HEK293 (cell line): ENCODE data around the gene HS3ST5.

Experiments
- CTCF ChIA-PET: fragments of 350-600 bp; formaldehyde crosslinking; extraction: SDS; loops from one replicate; lab custom pipeline; 2021; ENCODE audit warnings: antibody characterized with exemption; lab: Yijun Ruan, JAX
- POLR2A ChIA-PET: fragments of 300-600 bp; formaldehyde crosslinking; extraction: SDS; loops from one replicate; lab custom pipeline; 2020; ENCODE audit warnings: antibody characterized with exemption, inconsistent platforms; lab: Yijun Ruan, JAX
- H3K27ac ChIP-seq: fragments of 200-500 bp; sonication (Bioruptor generic); 2 replicates; pipeline ENCODE4 v1.5.1; 2014; ENCODE audit warnings: low read depth, low read length, control low read depth, inconsistent platforms; ENCODE audit errors: extremely low read depth
- H3K36me3 ChIP-seq, 2 experiments: fragments of 200-500 bp in 1 of 2; sonication (Bioruptor generic) in 1 of 2; 1 replicate in 1 of 2; 2 replicates in 1 of 2; pipeline ENCODE4 v1.5.1; 2014 to 2017; ENCODE audit warnings: inconsistent platforms in 2 of 2, low read length in 2 of 2; ENCODE audit not compliant: control insufficient read depth in 2 of 2, insufficient read depth in 1 of 2
- H3K4me1 ChIP-seq: fragments of 200-500 bp; sonication (Bioruptor generic); 2 replicates; pipeline ENCODE4 v1.5.1; 2014; ENCODE audit warnings: mild to moderate bottlenecking, low read length, inconsistent platforms; ENCODE audit not compliant: control insufficient read depth, insufficient read depth
- H3K4me3 ChIP-seq: 2 replicates; pipeline ENCODE4 v1.5.1; 2011; ENCODE audit warnings: low read depth, mild to moderate bottlenecking, control low read depth, low read length, moderate library complexity
- H3K9me3 ChIP-seq: fragments of 200-500 bp; sonication (Bioruptor generic); 2 replicates; pipeline ENCODE4 v1.5.1; 2014; ENCODE audit warnings: low read depth, low read length, inconsistent platforms; ENCODE audit not compliant: control insufficient read depth, insufficient read depth
- HOXA7 ChIP-seq: sonication (generic); formaldehyde crosslinking; IDR thresholded peaks from 2 replicates; pipeline ENCODE4 v1.8.1; 2022; ENCODE audit warnings: missing genetic modification reagents, borderline replicate concordance
- MZF1 ChIP-seq: fragments of 450-650 bp; formaldehyde crosslinking; IDR thresholded peaks from 2 replicates; pipeline ENCODE4 v1.5.1; 2017; ENCODE audit warnings: missing biosample characterization, missing genetic modification characterization, borderline replicate concordance
- SCRT1 ChIP-seq: fragments of 450-650 bp; formaldehyde crosslinking; IDR thresholded peaks from 2 replicates; pipeline ENCODE4 v1.5.1; 2016; ENCODE audit warnings: missing biosample characterization, missing genetic modification characterization, borderline replicate concordance
- TCF7L2 ChIP-seq: IDR thresholded peaks from 2 replicates; pipeline ENCODE4 v1.6.1; 2011; ENCODE audit warnings: low read depth, mild to moderate bottlenecking, inconsistent platforms, low read length, moderate library complexity, borderline replicate concordance
- ZFP37 ChIP-seq: fragments of 450-650 bp; formaldehyde crosslinking; IDR thresholded peaks from 2 replicates; pipeline ENCODE4 v1.5.1; 2016; ENCODE audit warnings: missing biosample characterization, missing genetic modification characterization
- ZNF114 ChIP-seq: fragments of 450-650 bp; formaldehyde crosslinking; IDR thresholded peaks from 2 replicates; pipeline ENCODE4 v1.5.0; 2017; ENCODE audit warnings: missing biosample characterization, missing genetic modification characterization
- ZNF174 ChIP-seq: fragments of 450-650 bp; formaldehyde crosslinking; IDR thresholded peaks from 2 replicates; pipeline ENCODE4 v1.5.0; 2017; ENCODE audit warnings: missing biosample characterization, mild to moderate bottlenecking, missing genetic modification characterization
- ZNF23 ChIP-seq: fragments of 450-650 bp; formaldehyde crosslinking; IDR thresholded peaks from 2 replicates; pipeline ENCODE4 v1.5.1; 2016; ENCODE audit warnings: missing biosample characterization, missing genetic modification characterization, borderline replicate concordance
- ZNF335 ChIP-seq: fragments of 450-650 bp; formaldehyde crosslinking; conservative IDR thresholded peaks from 2 replicates; pipeline ENCODE4 v1.5.1; 2016; ENCODE audit warnings: missing biosample characterization, missing genetic modification characterization
- ZNF366 ChIP-seq: fragments of 450-650 bp; formaldehyde crosslinking; conservative IDR thresholded peaks from 2 replicates; pipeline ENCODE4 v1.5.1; 2016; ENCODE audit warnings: missing biosample characterization, missing genetic modification characterization
- ZNF426 ChIP-seq: fragments of 450-650 bp; formaldehyde crosslinking; IDR thresholded peaks from 2 replicates; pipeline ENCODE4 v1.5.1; 2017; ENCODE audit warnings: missing biosample characterization, missing genetic modification characterization, mild to moderate bottlenecking, inconsistent platforms, moderate library complexity
- ZNF654 ChIP-seq: fragments of 450-650 bp; formaldehyde crosslinking; IDR thresholded peaks from 2 replicates; pipeline ENCODE4 v1.5.1; 2016; ENCODE audit warnings: low read depth, missing biosample characterization, missing genetic modification characterization
- ZNF658 ChIP-seq: fragments of 450-650 bp; formaldehyde crosslinking; IDR thresholded peaks from 2 replicates; pipeline ENCODE4; 2016; ENCODE audit warnings: missing biosample characterization, missing genetic modification characterization
- ZNF701 ChIP-seq: fragments of 450-650 bp; formaldehyde crosslinking; IDR thresholded peaks from 2 replicates; pipeline ENCODE4 v1.5.1; 2016; ENCODE audit warnings: missing biosample characterization, missing genetic modification characterization
- ZNF791 ChIP-seq: fragments of 450-650 bp; formaldehyde crosslinking; IDR thresholded peaks from 2 replicates; pipeline ENCODE4 v1.5.1; 2016; ENCODE audit warnings: missing biosample characterization, missing genetic modification characterization
- ZNF792 ChIP-seq: fragments of 450-650 bp; formaldehyde crosslinking; IDR thresholded peaks from 2 replicates; pipeline ENCODE4 v1.5.1; 2016; ENCODE audit warnings: missing biosample characterization, missing genetic modification characterization
- ZNF837 ChIP-seq: fragments of 450-650 bp; formaldehyde crosslinking; IDR thresholded peaks from 2 replicates; pipeline ENCODE4 v1.5.1; 2016; ENCODE audit warnings: missing biosample characterization, missing genetic modification characterization
- TF ChIP-seq, protein P1 (sequence below): fragments of 450-650 bp; formaldehyde crosslinking; IDR thresholded peaks from 2 replicates; pipeline ENCODE4 v1.5.1; 2016; ENCODE audit warnings: missing biosample characterization, missing genetic modification characterization, borderline replicate concordance
- TF ChIP-seq, protein P2 (sequence below): fragments of 450-650 bp; formaldehyde crosslinking; IDR thresholded peaks from 2 replicates; pipeline ENCODE4 v1.5.1; 2016; ENCODE audit warnings: missing biosample characterization, missing genetic modification characterization
- TF ChIP-seq, protein P3 (sequence below): fragments of 450-650 bp; formaldehyde crosslinking; IDR thresholded peaks from 2 replicates; pipeline ENCODE4 v1.5.1; 2016; ENCODE audit warnings: missing biosample characterization, missing genetic modification characterization, borderline replicate concordance

Gene HS3ST5

DNA sequence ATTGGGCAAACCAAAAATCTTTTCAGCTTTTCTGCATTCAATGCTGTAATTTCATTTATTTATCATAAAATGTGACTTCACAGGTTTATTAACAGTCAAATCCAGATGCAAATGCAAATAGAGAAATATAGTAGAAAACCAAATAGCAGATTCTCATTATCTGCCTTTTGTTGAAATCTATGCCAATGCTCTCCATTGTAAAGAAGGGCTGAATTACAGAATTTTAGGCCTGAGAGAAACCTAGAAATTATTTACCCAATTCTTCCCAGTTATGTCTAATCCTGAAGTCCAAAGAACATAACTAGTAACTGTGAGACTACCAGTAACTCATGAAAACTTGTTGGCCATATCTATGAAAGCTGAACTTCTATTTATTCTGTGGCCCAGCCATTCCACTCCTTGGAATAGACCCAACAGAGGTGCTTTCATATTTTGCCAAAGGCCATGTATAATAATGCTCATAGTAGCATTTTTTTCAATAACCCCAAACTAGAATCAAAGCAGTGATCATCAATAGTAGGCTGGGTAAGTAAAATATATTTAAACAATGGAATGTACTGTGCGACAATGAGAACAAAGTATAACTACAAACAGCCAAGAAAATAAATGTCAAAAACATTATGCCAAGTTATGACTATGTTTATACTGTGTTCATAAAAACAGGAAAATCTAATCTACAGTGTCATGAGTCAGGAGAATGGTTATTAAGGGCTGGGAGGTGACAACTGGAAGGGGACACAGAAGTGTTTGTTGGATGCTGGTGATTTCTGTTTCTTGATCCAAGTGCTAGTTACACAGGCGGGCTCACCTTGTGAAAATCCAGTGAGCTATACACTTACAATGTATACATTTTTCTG is 183.8 kb downstream of the HS3ST5 start:
- H3K4me1 ChIP-seq, result no peaks in the 10 kb centered on the region
- POLR2A ChIA-PET, result no interaction called here
- no peaks in the 10 kb centered on the region for H3K36me3 ChIP-seq
- CTCF ChIA-PET, result interaction anchor here (0.7 kb wide), 2 partner anchors 104 to 169 kb away, joined by 3 to 4 read pairs; no protein-coding TSS in a partner anchor
- TF ChIP-seq ZNF366 (tag by site-specific recombination), result no peak
- TF ChIP-seq ZNF426 (tag by site-specific recombination), result no peak
- no peak for TF ChIP-seq ZNF658 (tag by site-specific recombination)
- no peak for TF ChIP-seq ZNF654 (tag by site-specific recombination)
- TF ChIP-seq TCF7L2, result no peak
- no peak for TF ChIP-seq ZNF174 (tag by site-specific recombination)
- TF ChIP-seq SCRT1, result no peak
- no peak for TF ChIP-seq ZNF23 (tag by site-specific recombination)
- no peak overlapping the region for H3K27ac ChIP-seq
- H3K9me3 ChIP-seq, result no peaks in the 10 kb centered on the region
- no peak overlapping the region for H3K4me3 ChIP-seq

DNA sequence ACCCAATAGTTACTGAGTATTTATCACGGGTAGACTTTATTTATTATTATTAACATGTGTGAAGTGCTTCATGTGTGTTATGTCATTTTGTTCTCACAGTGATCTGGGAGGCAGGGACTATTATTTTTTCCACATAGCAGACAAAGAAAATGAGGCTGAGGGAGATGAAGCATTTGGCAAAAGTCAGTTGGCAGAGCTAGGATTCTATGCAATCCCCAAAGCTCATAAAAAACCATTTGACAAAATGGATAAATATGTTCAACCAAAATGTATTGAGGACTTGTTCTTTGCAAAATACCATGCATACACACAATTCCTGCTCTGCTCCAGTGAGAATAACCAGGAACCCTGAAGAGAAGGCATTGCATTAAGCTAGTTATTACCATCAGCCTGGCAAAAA is 184.4 kb downstream of the HS3ST5 start:
- H3K9me3 ChIP-seq, result no peaks in the 10 kb centered on the region
- no peaks in the 10 kb centered on the region for H3K36me3 ChIP-seq
- TF ChIP-seq ZNF792 (tag by site-specific recombination) (no peak), MZF1 (tag by site-specific recombination) (no peak), ZNF335 (no peak), ZFP37 (tag by site-specific recombination) (no peak), ZNF837 (no peak), ZNF701 (tag by site-specific recombination) (no peak), ZNF114 (tag by site-specific recombination) (no peak), ZNF426 (tag by site-specific recombination) (no peak), ZNF791 (tag by site-specific recombination) (no peak), HOXA7 (CRISPR knock-in tag) (no peak), ZNF658 (tag by site-specific recombination) (no peak)
- TF ChIP-seq, protein P1, sequence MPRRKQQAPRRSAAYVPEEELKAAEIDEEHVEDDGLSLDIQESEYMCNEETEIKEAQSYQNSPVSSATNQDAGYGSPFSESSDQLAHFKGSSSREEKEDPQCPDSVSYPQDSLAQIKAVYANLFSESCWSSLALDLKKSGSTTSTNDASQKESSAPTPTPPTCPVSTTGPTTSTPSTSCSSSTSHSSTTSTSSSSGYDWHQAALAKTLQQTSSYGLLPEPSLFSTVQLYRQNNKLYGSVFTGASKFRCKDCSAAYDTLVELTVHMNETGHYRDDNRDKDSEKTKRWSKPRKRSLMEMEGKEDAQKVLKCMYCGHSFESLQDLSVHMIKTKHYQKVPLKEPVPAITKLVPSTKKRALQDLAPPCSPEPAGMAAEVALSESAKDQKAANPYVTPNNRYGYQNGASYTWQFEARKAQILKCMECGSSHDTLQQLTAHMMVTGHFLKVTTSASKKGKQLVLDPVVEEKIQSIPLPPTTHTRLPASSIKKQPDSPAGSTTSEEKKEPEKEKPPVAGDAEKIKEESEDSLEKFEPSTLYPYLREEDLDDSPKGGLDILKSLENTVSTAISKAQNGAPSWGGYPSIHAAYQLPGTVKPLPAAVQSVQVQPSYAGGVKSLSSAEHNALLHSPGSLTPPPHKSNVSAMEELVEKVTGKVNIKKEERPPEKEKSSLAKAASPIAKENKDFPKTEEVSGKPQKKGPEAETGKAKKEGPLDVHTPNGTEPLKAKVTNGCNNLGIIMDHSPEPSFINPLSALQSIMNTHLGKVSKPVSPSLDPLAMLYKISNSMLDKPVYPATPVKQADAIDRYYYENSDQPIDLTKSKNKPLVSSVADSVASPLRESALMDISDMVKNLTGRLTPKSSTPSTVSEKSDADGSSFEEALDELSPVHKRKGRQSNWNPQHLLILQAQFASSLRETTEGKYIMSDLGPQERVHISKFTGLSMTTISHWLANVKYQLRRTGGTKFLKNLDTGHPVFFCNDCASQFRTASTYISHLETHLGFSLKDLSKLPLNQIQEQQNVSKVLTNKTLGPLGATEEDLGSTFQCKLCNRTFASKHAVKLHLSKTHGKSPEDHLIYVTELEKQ (tag by site-specific recombination), result no peak
- TF ChIP-seq, protein P2, sequence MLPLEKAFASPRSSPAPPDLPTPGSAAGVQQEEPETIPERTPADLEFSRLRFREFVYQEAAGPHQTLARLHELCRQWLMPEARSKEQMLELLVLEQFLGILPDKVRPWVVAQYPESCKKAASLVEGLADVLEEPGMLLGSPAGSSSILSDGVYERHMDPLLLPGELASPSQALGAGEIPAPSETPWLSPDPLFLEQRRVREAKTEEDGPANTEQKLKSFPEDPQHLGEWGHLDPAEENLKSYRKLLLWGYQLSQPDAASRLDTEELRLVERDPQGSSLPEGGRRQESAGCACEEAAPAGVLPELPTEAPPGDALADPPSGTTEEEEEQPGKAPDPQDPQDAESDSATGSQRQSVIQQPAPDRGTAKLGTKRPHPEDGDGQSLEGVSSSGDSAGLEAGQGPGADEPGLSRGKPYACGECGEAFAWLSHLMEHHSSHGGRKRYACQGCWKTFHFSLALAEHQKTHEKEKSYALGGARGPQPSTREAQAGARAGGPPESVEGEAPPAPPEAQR (tag by site-specific recombination), result no peak
- TF ChIP-seq, protein P3, sequence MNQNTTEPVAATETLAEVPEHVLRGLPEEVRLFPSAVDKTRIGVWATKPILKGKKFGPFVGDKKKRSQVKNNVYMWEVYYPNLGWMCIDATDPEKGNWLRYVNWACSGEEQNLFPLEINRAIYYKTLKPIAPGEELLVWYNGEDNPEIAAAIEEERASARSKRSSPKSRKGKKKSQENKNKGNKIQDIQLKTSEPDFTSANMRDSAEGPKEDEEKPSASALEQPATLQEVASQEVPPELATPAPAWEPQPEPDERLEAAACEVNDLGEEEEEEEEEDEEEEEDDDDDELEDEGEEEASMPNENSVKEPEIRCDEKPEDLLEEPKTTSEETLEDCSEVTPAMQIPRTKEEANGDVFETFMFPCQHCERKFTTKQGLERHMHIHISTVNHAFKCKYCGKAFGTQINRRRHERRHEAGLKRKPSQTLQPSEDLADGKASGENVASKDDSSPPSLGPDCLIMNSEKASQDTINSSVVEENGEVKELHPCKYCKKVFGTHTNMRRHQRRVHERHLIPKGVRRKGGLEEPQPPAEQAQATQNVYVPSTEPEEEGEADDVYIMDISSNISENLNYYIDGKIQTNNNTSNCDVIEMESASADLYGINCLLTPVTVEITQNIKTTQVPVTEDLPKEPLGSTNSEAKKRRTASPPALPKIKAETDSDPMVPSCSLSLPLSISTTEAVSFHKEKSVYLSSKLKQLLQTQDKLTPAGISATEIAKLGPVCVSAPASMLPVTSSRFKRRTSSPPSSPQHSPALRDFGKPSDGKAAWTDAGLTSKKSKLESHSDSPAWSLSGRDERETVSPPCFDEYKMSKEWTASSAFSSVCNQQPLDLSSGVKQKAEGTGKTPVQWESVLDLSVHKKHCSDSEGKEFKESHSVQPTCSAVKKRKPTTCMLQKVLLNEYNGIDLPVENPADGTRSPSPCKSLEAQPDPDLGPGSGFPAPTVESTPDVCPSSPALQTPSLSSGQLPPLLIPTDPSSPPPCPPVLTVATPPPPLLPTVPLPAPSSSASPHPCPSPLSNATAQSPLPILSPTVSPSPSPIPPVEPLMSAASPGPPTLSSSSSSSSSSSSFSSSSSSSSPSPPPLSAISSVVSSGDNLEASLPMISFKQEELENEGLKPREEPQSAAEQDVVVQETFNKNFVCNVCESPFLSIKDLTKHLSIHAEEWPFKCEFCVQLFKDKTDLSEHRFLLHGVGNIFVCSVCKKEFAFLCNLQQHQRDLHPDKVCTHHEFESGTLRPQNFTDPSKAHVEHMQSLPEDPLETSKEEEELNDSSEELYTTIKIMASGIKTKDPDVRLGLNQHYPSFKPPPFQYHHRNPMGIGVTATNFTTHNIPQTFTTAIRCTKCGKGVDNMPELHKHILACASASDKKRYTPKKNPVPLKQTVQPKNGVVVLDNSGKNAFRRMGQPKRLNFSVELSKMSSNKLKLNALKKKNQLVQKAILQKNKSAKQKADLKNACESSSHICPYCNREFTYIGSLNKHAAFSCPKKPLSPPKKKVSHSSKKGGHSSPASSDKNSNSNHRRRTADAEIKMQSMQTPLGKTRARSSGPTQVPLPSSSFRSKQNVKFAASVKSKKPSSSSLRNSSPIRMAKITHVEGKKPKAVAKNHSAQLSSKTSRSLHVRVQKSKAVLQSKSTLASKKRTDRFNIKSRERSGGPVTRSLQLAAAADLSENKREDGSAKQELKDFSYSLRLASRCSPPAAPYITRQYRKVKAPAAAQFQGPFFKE (tag by site-specific recombination), result no peak
- no peak overlapping the region for H3K27ac ChIP-seq
- ChIA-PET POLR2A (no interaction called here), CTCF (interaction anchor here (0.7 kb wide), 1 partner anchor 168 kb away, joined by 4 read pairs; no protein-coding TSS in a partner anchor)
- H3K4me3 ChIP-seq, result no peak overlapping the region
- no peaks in the 10 kb centered on the region for H3K4me1 ChIP-seq
